ENCODE measurements around the gene CCDC73.

CCDC73 gene

DNA sequence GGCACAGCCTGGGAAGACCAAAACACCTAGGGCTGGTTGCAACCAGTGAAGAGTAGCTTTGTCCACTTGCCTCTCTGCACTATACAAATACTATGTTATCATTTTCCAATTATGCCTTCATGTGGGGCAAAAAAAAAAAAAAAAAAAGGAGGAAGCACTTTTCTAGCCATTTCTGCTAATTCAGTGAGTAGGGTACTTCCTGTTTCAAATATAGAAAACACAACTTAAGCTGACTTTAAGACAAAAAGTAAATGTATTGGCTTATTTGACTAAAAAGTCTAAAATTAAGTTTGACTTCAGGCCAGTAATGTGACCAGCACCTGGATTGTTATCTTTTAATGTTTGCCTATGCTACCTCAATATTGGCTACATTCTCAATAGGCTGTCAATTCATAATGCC lies 15.3 kb downstream of the CCDC73 start:
- no peak for TF ChIP-seq POLR2AphosphoS5 (IDR thresholded peaks at IDR 0.05; ENCODE audit: low read depth, low read length)

DNA sequence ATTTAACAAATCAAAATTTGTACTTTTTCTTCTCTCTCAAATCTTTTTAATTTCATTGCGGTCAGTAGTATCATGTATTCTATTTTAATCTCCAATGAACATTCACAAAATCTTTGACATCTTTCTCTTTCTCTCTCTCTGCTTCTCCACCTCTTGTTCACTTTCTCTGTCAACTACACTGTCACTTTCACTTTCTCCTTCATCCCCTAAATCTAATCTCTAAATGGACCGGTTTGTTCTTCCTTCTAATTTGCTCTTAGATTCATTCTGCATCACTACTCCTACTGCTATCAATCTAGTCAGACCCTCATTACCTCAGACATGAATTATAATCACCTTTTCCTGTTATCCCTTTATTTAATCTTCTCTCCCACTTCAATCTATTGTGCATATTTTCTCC lies 18.6 kb downstream of the CCDC73 start:
- TF ChIP-seq SIN3A (IDR thresholded peaks at IDR 0.05; ENCODE audit: borderline replicate concordance, insufficient read depth, low read length) (no peak), TAF1 (IDR thresholded peaks at IDR 0.05; ENCODE audit: borderline replicate concordance, insufficient read depth, low read length) (no peak), POLR2AphosphoS5 (IDR thresholded peaks at IDR 0.05; ENCODE audit: low read depth, low read length) (no peak)
- TF ChIP-seq, protein P1, sequence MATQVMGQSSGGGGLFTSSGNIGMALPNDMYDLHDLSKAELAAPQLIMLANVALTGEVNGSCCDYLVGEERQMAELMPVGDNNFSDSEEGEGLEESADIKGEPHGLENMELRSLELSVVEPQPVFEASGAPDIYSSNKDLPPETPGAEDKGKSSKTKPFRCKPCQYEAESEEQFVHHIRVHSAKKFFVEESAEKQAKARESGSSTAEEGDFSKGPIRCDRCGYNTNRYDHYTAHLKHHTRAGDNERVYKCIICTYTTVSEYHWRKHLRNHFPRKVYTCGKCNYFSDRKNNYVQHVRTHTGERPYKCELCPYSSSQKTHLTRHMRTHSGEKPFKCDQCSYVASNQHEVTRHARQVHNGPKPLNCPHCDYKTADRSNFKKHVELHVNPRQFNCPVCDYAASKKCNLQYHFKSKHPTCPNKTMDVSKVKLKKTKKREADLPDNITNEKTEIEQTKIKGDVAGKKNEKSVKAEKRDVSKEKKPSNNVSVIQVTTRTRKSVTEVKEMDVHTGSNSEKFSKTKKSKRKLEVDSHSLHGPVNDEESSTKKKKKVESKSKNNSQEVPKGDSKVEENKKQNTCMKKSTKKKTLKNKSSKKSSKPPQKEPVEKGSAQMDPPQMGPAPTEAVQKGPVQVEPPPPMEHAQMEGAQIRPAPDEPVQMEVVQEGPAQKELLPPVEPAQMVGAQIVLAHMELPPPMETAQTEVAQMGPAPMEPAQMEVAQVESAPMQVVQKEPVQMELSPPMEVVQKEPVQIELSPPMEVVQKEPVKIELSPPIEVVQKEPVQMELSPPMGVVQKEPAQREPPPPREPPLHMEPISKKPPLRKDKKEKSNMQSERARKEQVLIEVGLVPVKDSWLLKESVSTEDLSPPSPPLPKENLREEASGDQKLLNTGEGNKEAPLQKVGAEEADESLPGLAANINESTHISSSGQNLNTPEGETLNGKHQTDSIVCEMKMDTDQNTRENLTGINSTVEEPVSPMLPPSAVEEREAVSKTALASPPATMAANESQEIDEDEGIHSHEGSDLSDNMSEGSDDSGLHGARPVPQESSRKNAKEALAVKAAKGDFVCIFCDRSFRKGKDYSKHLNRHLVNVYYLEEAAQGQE (IDR thresholded peaks at IDR 0.05; ENCODE audit: insufficient read depth in 1 of 2, low read depth in 2 of 2, low read length in 2 of 2) = no peak

DNA sequence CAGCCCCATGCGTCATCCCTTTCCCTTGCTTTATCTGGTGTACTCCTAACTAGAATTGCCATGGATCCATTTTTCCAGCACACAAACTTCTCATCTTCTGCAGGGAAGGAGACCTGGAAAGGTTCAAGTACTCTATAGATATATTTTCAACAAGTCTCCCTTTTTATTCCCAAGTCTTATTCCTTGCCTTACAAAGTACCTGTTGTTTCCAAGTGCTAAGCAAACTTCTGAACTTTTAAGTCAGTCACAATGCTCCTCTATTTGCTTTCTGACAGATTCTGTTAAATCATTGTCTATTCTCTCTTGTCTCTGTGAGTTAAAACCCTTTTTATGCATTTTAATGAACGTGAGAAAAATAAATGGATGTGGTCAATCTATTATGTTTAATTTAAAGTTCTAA lies 20.4 kb downstream of the CCDC73 start:
- no peak for TF ChIP-seq POLR2AphosphoS5 (IDR thresholded peaks at IDR 0.05; ENCODE audit: low read depth, low read length)
- no peak for TF ChIP-seq FOXP2 (optimal IDR thresholded peaks at IDR 0.05; ENCODE audit: borderline replicate concordance, extremely low read depth, extremely low read length, insufficient read depth)
- no peak for TF ChIP-seq SIN3A (IDR thresholded peaks at IDR 0.05; ENCODE audit: borderline replicate concordance, insufficient read depth, low read length)
- no peak for TF ChIP-seq TAF1 (IDR thresholded peaks at IDR 0.05; ENCODE audit: borderline replicate concordance, insufficient read depth, low read length)
- TF ChIP-seq, protein P1 (IDR thresholded peaks at IDR 0.05; ENCODE audit: insufficient read depth in 1 of 2, low read depth in 2 of 2, low read length in 2 of 2) = no peak

DNA sequence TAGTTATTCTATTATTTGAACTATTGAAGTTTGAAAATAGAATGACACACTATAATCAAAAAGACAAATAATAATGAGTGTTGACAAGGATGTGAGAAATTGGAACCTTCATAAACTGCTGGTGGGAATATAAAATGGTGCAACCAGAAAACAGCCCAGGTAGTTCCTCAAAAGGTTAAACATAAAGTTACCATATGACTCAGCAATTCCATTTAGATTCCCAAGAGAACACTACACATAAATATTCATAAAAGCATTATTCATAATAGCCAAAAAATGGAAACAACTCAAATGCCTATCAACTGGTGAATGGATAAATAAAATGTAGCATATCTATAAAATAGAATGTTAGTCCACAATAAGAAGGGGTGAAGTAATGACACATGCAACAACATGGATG lies 21.7 kb downstream of the CCDC73 start:
- TF ChIP-seq POLR2AphosphoS5 (IDR thresholded peaks at IDR 0.05; ENCODE audit: low read depth, low read length) (no peak), SIN3A (IDR thresholded peaks at IDR 0.05; ENCODE audit: borderline replicate concordance, insufficient read depth, low read length) (no peak), FOXP2 (optimal IDR thresholded peaks at IDR 0.05; ENCODE audit: borderline replicate concordance, extremely low read depth, extremely low read length, insufficient read depth) (no peak), TAF1 (IDR thresholded peaks at IDR 0.05; ENCODE audit: borderline replicate concordance, insufficient read depth, low read length) (no peak)
- TF ChIP-seq, protein P1 (IDR thresholded peaks at IDR 0.05; ENCODE audit: insufficient read depth in 1 of 2, low read depth in 2 of 2, low read length in 2 of 2) = no peak

DNA sequence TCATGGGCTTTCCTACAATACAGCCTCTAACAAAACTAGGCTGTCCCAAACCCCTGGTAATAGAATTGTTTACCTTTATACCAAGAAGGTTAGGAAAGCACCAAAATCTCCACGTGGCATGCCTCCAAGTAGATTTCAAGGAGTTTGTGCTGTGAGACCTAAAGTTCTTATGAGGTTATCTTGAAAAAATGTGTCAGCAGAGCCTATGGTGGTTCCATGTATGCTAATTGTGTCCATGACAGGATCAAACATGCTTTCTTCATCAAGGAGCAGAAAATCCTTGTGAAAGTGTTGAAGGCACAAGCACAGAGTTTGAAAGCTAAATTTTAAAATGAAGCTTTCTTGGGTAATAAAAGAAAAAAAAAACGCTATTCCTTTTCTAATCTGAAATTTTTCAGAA lies 36.2 kb downstream of the CCDC73 start:
- TF ChIP-seq, protein P1 (IDR thresholded peaks at IDR 0.05; ENCODE audit: insufficient read depth in 1 of 2, low read depth in 2 of 2, low read length in 2 of 2) = no peak
- no peak for TF ChIP-seq TAF1 (IDR thresholded peaks at IDR 0.05; ENCODE audit: borderline replicate concordance, insufficient read depth, low read length)
- TF ChIP-seq SIN3A (IDR thresholded peaks at IDR 0.05; ENCODE audit: borderline replicate concordance, insufficient read depth, low read length) = no peak
- TF ChIP-seq POLR2AphosphoS5 (IDR thresholded peaks at IDR 0.05; ENCODE audit: low read depth, low read length) = no peak
- TF ChIP-seq FOXP2 (optimal IDR thresholded peaks at IDR 0.05; ENCODE audit: borderline replicate concordance, extremely low read depth, extremely low read length, insufficient read depth) = no peak

Measured in PFSK-1 (cell line).